Measurements from ENCODE around the gene GEN1. TPM values are rescaled to one million over a fixed set of nuclear protein-coding genes. Genes with fewer than 3 reads are reported as not detected.

GEN1 gene
- total RNA-seq, 1 donor from 2014 or later = 11.3 TPM

DNA sequence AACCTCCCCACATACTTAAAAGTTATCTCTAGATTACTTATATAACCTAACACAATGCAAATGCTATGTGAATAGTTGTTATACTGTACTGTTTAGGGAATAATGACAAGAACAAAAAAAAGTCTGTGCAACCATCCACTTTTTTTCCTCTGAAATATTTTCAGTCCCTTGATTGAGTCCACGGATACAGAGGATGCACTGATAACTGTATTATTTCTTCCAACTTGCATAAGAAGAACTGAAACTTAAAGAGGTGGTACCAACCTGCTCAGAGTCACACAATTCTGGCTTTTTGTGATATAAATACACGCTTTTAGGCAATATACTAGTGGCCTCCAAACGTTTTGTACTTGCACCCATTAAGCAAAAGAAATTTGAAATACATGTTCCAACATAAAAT, 1.7 kb upstream of the GEN1 start:
- DNase-seq (ENCODE audit: low read depth) = no peak

DNA sequence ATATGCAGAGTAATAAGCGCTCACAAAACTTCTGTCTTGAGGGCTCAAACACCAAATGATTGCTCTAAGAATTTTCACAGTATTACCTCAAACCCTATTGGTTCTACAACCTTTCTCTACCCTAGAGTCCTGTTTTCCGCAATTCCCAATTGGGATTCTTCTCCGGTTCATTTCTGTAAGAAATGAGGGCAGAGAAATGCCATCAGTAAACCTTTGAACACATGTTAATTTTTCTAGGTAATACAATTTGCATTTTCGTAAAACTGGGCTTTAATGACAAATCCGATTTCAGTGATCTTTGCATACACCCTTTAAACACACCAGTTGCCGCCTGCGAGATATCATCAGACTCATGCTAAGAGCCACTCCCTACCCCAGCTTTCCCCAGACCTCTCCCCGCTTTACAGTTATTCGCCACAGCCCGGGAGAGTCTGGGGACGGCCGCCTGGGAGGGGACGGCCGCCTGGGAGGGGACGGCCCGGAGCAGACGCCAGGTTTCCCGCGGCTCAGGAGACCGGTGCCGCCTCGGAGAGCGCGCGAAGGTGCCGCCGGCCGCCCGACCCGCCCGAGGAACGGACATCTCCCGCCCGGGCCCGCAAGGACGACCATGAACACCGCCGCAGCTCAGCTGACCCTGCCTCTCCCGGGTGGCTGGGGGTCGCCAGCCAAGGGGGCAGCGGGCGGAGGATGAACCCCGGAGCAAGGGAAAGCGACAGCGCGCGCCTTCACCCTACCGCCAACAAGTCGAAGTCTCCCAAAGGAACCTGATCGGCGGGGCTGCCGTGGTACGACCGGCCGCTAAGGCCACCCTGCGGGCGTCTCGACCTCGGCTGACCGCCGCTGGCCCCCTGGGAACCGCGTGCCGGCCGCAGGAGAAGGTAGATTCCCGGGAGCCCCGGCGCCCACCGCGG, 791 bp upstream of the GEN1 start:
- DNase-seq (ENCODE audit: low read depth) = peak; percentile 49

DNA sequence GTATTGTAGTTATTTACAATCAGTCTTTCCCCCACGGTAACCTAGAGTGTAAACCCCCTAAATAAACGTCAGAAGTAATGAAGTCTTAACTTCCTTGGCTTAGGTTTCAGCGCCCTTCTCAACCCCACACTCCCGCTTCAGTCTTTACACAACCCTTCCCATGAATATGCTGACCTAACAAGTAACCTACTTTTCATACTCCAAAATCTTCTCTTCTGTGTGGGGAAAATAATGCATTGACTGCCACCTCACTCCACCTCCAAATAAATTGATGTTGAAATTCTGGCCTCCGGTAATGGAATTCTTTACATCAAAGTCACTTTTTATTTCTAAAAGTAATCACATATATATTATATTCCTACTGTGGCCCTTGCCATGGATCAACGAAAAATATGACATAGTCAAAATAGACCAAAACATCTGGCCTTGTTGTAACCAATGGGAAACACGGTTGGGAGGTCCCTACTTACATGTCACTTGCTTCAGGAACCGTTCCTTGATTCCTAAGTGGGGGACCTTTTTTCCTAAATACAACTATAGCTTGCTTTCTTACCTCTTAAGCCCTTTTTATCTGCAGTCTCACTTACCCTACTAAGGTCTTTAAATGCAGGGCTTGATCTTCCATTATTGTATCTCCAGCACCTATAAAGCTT, 961 bp downstream of the GEN1 start:
- no peak for DNase-seq (ENCODE audit: low read depth)

DNA sequence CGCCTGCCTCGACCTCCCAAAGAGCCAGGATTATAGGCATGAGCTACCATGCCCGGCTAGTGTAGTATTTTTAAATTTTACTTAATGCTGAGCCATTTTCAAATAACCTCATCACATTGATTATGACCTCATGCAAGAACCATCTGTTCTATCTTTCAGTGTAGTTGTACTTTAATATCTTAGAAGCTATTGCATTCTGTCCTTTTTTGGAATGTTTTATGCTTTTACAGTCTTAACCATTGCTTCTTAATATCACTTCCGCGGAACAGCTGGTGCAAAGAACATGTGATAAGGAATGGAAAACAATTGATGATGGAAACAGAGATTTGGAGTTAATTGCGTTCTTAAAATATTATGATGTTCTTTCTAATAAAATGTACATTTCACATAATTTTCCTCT, 2.7 kb downstream of the GEN1 start:
- peak; percentile 47 for DNase-seq (ENCODE audit: low read depth)

DNA sequence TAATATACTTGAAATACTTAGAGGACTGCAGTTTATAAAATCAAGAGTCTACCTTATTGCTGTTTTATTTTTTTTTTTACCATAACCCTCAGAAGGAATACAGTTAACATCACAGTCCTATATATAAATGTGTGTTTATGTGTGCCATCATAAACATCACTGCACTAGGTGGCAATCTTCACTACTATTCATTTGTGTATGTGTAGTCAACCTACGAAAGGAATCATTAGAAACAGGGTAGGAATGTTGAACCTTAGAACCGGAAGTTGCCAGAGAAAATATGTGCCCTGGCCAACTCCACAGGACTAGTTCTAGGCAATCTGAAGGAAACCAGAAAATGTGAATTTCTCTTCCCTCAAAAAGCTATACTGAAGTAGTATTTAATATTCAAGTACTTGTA, 3.4 kb downstream of the GEN1 start:
- peak; percentile 60 for DNase-seq (ENCODE audit: low read depth)

DNA sequence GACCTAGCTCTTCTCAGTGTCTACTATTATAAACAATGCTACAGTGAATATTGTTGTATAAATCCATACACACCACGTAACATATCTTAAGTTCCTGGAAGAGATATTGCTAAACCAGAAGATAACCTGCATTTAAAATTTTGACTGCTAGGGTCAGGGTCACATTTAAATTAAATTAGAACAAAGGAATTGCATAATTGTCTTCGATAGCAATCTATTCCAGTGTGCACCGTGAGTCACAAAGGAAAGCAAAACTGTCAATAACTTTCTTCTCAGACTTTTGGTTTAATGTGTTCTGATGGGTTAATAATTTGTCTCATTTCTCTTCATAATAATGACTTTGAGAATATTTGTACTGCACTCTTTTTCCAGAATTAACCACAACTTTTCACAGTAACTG, 4.2 kb downstream of the GEN1 start:
- DNase-seq (ENCODE audit: low read depth) = no peak

DNA sequence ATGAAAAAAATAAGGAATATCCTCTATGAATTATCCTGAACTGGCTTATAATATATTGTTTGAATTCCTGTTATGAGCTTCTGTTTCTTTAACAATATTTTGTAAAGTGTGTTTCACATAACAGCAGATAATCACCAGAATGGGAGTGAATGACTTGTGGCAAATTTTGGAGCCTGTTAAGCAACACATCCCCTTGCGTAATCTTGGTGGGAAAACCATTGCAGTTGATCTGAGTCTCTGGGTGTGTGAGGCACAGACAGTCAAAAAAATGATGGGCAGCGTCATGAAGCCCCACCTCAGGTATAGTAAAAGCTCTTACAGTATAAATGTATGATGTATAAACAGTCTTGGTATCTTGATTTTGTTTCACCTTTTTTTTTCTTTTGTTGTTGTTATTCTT, 5.9 kb downstream of the GEN1 start:
- DNase-seq (ENCODE audit: low read depth) = peak; percentile 22

DNA sequence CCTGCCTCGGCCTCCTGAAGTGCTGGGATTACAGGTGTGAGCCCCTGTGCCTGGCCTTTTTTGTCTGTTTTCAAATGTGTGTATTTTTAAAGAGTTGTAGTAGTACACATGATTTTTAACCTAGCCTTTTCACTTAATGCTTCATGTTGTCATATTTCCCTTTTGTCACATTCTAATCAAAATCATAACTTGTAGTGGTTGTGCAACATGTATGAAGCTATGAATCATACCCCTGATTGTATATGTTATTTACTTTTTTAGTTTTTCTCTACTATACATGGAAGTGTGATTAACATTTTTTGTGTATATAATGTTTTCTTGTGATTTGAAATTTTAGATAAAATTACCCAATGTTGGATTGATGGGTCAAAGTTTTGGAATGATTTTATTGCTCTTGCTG, 8.5 kb downstream of the GEN1 start:
- no peak for DNase-seq (ENCODE audit: low read depth)

DNA sequence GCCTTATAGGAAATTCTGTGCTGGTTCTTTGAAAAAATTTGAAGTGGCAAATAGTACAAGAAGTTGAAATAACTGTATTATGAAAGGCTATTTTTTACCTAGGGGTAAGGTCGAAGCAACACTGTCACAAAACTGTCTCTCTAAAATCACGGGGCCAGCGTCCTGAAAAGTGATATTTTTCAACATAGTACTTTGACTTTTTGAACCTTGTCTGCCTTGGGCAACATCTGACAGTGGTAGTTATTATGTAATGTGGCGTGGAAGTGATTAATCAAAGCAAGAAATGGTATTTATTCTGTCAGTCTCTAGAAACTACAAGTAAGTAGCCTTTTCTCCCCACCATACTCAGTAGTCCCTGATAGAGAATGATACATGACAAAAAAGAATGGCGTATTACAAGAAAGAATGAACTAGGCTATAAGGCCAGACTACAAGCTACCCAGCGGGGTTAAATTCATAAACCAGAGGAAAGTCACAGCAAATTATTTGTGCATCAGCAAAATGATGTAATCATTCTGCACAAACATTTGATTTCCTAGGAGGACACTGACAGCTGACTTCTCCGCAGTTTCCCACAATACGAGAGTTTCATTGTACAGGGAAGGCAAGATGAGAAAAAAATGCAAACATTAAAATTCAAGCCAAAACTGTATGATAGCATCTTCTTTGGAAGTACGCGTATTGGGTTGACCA, 9.8 kb downstream of the GEN1 start:
- no peak for DNase-seq (ENCODE audit: low read depth)

DNA sequence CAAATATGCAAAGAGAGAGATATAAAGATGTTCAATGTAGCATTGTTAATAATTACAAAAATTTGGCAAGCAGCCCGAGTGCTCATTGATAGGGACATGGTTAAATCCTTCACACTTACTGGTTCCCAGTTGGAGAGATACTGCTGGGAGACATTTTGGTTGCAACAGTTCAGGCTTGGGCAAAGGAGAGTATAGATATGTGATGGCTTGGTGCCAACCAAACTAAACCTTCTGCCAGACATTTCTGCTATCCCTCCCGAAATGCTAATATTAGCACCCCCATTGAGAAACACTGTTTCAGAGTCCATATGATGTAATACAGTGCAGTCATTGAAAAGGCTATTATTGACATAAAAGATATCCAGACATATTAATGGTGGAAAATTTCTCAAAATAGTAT, 11.5 kb downstream of the GEN1 start:
- DNase-seq (ENCODE audit: low read depth) = no peak

DNA sequence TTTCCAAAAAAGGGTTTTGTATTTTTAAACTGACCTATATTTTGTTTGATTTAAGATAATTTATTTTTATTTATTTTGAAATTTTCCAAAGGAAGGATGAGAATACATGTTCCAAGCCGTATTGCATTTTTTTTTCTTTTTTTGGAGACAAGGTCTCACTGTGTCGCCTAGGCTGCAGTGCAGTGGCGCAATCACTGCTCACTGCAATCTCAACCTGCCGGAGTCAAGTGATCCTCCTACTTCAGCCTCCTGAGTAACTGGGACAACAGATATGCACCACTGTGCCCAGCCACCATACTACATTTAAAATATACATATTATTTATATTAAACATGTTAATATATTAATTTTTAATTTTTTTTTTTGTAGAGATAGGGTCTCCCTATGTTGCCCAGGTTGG, 15.0 kb downstream of the GEN1 start:
- DNase-seq (ENCODE audit: low read depth) = no peak

DNA sequence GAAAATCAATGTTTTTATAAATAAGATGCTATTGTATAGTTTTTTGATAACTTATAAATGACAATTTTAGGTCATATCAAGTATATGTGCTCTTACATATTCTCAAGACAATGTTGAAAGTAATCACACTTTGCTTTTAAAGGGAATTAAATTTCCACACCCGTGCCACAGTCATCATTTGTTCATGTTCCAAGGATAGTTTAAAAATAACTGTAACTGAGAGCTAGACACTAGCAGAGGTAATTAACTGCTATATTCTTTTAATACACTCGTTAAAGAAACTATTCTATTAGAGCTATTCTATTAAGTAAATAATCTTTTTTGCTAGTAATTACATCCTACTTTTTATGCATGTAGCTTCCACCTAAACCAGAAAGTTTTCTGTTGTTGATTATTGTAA, 18.0 kb downstream of the GEN1 start:
- no peak for DNase-seq (ENCODE audit: low read depth)

DNA sequence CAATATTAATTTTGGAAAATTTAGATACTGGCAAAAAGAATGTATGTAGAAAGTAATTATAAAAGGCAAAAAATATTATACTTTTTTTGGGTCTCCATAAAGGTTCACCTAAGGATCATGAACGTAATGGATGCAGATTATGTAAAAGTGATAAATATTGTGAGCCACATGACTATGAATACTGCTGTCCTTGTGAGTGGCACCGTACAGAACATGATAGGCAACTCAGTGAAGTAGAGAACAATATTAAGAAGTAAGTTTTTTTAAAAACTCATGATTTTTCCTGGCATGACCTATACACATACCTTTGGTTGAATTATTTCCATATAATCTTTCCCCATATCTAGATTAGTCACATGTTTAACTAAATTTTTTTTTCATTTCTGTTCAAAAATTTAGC, 18.6 kb downstream of the GEN1 start:
- no peak for DNase-seq (ENCODE audit: low read depth)

DNA sequence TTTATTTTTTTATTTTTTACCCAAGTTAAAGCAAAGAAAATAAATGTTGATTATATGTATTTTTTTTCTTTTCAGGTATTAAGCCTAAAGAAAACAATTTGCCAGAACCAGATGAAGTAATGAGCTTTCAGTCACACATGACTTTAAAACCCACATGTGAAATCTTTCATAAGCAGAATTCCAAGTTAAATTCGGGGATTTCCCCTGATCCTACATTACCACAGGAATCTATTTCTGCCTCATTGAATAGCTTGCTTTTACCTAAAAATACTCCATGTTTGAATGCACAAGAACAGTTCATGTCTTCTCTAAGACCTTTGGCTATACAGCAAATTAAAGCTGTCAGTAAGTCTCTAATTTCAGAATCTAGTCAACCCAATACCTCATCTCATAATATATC, 26.6 kb downstream of the GEN1 start:
- DNase-seq (ENCODE audit: low read depth) = no peak

DNA sequence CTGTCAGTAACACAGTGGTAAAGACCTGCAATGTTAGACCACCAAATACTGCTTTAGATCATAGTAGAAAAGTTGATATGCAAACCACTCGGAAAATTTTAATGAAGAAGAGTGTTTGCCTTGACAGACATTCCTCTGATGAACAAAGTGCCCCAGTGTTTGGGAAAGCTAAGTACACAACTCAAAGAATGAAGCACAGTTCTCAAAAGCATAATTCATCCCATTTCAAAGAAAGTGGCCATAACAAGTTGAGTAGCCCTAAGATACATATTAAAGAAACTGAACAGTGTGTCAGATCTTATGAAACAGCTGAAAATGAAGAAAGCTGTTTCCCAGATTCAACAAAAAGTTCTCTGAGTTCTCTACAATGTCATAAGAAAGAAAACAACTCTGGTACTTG, 27.5 kb downstream of the GEN1 start:
- no peak for DNase-seq (ENCODE audit: low read depth)

DNA sequence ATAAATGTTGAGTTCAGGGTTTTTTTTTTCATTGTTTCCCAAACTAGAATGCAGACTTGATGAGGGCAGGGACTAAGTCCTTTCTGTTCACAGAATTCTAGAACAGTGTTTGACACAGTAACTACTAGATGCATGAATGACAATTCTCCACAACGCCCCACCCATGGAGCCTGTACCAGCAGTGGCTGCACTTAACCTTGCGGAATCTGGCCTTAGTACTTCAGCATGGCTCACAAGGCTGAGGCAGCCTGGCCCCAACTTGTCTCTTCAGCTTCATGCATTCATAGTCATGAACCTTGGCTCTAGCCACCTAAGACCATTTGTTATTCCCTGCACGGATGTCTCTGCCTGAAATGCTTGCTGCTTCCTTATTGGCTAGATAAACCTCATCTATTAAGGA, 32.8 kb downstream of the GEN1 start:
- no peak for DNase-seq (ENCODE audit: low read depth)

DNA sequence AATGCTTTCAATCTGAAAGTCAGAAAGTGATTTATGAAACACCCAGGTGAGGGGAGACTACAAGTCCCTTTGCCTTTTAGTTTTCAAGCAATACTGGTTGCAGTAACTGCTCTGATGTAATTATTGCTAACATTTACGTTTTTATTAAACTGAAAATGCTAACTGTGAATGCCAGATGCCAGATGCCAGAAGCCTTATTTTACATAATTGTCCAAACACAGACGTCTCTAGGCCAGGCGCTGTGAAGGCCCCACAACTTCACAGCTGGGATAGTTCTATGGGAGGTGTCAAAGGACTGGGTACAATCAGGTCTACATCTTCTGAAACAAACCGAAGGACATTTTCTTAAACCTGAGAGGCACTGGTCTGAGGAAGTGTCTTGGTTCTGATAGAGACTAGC, 34.8 kb downstream of the GEN1 start:
- no peak for DNase-seq (ENCODE audit: low read depth)

DNA sequence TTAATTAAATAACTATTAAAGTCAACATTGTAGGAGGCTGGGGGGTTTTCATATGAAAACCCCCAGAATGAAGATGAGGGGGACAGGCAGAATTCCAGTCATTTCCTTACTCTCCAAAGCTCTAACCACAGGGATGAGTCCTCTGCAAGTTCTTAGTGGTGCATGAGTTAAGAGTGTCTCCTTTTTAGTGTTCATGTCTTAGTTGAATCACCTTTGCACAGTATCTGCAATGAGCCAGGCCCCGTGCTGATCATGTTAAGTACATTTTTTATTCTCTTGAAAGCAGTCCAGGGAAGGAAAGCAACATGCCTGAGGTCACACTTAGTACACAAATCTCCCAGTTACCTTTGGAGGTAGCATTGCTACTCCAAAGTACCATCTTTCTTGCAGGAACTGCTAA, 36.6 kb downstream of the GEN1 start:
- no peak for DNase-seq (ENCODE audit: low read depth)

DNA sequence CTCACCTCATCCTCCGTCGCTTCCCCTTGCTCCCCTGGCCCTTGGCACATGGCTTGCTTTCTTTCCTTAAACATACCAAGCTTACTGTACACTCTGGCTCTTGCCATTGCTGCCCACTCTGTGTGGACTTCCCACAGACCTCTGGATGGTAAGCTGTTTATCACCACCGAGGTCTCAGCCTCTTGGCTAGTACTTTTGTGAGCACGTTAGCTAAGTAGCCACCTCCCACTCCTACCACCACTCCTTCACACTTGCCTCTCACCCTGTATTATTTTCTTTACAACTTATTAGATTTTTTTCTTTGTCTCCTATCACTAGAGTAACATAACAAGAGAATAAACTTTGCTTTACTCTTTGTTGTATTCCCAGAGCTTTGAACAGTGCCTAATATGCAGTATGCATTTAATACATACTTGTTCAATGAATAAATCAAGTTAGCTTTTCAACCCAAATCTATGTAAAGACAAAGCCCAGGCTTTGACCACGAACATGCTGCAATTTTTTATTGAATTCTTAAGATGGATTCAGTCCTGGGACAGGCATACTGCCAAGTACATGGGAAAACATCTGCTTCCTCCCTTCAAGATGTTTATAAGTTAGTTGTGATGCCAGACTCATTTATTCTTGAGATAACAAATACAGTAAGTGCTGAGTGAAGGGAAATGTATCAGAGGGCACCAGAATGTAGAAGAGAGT, 37.3 kb downstream of the GEN1 start:
- DNase-seq (ENCODE audit: low read depth) = peak; percentile 81

DNA sequence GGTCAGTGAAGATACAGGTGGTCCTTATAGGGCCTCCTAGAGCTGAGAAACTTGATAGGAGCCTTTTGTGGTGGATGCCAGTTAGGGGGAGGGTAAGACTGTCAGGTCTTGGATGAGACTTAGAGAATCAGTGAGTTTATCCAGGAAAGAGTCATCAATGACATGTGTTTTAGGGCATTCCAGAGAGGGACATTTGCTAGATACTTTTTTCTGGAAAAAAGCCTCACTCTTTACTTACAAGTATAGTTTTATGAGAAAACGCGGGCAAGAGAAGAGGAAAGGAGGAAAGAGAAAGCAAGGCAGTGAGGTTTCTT, 37.8 kb downstream of the GEN1 start:
- DNase-seq (ENCODE audit: low read depth) = no peak

DNA sequence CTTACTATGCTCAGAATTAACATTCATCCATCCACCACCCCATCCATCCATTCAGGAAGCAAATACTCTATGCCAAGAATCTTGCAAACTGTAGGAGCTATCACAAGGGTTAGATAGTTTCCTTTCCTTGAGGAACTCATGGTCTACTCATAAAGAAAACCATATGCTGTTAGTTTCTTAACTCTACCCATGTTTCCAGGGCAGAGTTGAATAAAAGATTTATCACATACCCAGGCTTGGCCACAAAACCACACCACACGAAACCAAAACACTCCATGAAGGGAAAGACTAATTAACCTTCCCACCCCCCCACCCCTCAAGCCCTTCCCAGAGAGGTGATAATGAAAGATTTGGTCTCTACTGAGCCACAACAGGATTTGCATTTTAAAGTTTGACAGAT, 38.6 kb downstream of the GEN1 start:
- peak; percentile 34 for DNase-seq (ENCODE audit: low read depth)

DNA sequence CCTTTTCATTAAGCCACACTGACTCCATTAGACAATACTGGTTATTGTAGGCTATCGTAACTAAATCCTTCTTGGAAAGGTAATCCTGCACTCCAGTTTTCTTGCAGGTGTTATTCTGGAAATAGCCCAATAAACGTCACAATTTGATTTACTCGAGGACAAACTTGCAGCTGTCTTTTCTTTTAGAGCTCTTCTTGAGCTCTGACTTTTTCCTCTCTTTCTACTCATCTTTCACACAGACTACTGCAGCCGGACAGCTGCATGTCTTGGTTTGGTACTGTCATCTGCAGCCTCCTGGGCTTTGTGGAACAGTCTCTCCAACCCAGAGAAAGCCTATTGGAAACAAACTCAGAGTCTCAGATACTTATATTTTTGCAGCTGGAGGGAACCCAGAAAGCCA, 39.4 kb downstream of the GEN1 start:
- peak; percentile 88 for DNase-seq (ENCODE audit: low read depth)

Data from myocyte (in vitro differentiated cells).